ENCODE data around the gene SF3B4.
"Not testable (repeated sequence)": the region's sequence is repeated elsewhere in the genome, so short reads cannot be mapped to it uniquely, and the experiment has no call there.

- not testable (repeated sequence) for TF ChIP-seq CTCF (IDR thresholded peaks at IDR 0.05; ENCODE audit: borderline replicate concordance, extremely low read depth, low read length, poor library complexity, severe bottlenecking); EZH2 (IDR thresholded peaks at IDR 0.05; ENCODE audit: borderline replicate concordance, low read depth, low read length, severe bottlenecking)
Measured at GRCh38 chr1:149886121-149886395, 41.5 kb downstream of the SF3B4 start.

Data from DND-41 (cell line).